ENCODE data around the gene CHST11.

GRCh38 chr12:104504146-104504545, 47.4 kb downstream of the CHST11 start:
- no peak for TF ChIP-seq POLR2A (IDR thresholded peaks at IDR 0.05; ENCODE audit: low read length)
- TF ChIP-seq GATA1 (IDR thresholded peaks at IDR 0.05; ENCODE audit: low read depth, low read length) = no peak
